ENCODE measurements around the gene MIPOL1.

DNA sequence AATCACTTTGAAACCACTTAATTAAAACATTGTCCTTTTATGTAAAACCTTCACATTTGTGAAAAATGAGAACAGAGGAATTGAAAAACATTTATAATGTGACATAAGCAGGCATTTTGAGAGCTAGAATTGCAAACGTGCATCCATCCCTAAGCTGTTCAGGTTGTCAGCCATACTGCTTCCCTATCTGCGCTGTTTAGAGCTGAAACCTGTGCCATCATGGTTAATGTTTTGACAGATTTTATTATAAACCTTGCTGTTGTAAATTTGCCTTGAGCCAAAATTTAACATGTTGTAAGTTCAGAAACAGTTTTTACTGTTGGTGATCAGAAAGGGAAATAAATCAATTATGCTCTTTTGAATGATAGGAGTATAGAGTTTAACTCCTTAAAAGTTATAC is 365.5 kb downstream of the MIPOL1 start:
- no peak for TF ChIP-seq GATA2 (IDR thresholded peaks at IDR 0.05; ENCODE audit: low read depth, low read length)
- no peak for TF ChIP-seq GATA3 (IDR thresholded peaks at IDR 0.05; ENCODE audit: low read depth, low read length)
